K562 (cell line): ENCODE measurements around the gene MRPL40. TPM values are rescaled to one million over a fixed set of nuclear protein-coding genes. Genes with fewer than 3 reads are reported as not detected.

ENCODE experiments used
- CBX5 ChIP-seq: IDR thresholded peaks from 2 replicates; pipeline ENCODE4 v1.6.1; 2014; ENCODE audit warnings: low read depth, borderline replicate concordance
- LCOR ChIP-seq: sonication (generic); formaldehyde crosslinking; IDR thresholded peaks from 2 replicates; pipeline ENCODE4 v1.8.0; 2022; ENCODE audit warnings: mild to moderate bottlenecking, missing genetic modification reagents
- MED1 ChIP-seq: sonication (generic); formaldehyde crosslinking; IDR thresholded peaks from 2 replicates; pipeline ENCODE4 v1.8.1; 2023; ENCODE audit warnings: missing genetic modification reagents, borderline replicate concordance
- RBM22 ChIP-seq: fragments of 200-400 bp; formaldehyde crosslinking; IDR thresholded peaks from 2 replicates; pipeline ENCODE4 v1.6.1; 2018; ENCODE audit warnings: low read length, low read depth; ENCODE audit not compliant: poor library complexity, severe bottlenecking
- ZFPM2 ChIP-seq: fragments of 250-450 bp; sonication (Bioruptor Pico); IDR thresholded peaks from 2 replicates; pipeline ENCODE4 v1.5.1; 2022; ENCODE audit warnings: mild to moderate bottlenecking
- ZNF143 ChIP-seq: sonication (generic); formaldehyde crosslinking; IDR thresholded peaks from 2 replicates; pipeline ENCODE4 v1.9.0; 2022; ENCODE audit warnings: mild to moderate bottlenecking, missing genetic modification reagents
- ZNF586 ChIP-seq: fragments of 450-650 bp; formaldehyde crosslinking; conservative IDR thresholded peaks from 2 replicates; pipeline ENCODE4 v1.4.0; 2020; ENCODE audit warnings: mild to moderate bottlenecking, moderate library complexity
- polyA plus RNA-seq, 8 experiments: library from polyadenylated mRNA; depleted of rRNA in 4 of 8; stranded (reverse) in 5 of 8; unstranded in 3 of 8; fragments of >200 nt; fragmentation: Nextera tagmentation in 2 of 8; fragmentation: Illumina TruSeq in 1 of 8; extraction: Ambion mirVana in 2 of 8; extraction: Trizol in 1 of 8; gene quantifications; 2 replicates each; pipeline versions ENCODE4 v1.2.1 to v1.2.3, GENCODE V29; 2011 to 2014; ENCODE audit warnings: inconsistent platforms in 1 of 8, missing spikeins in 1 of 8
- total RNA-seq, 7 experiments: library from RNA; depleted of rRNA in 6 of 7; stranded (reverse); fragments of >200 nt in 6 of 7; fragmentation: Illumina TruSeq in 2 of 7; extraction: Trizol in 2 of 7; gene quantifications; 2 replicates each; pipeline versions ENCODE4 v1.2.1 to v1.2.3, GENCODE V29; 2011 to 2021; ENCODE audit warnings: low replicate concordance in 1 of 7
- TF ChIP-seq, protein P1 (sequence below), 2 experiments: fragments of 450-650 bp; formaldehyde crosslinking in 1 of 2; IDR thresholded peaks; 2 replicates each; pipeline versions ENCODE4 v1.4.0 to v1.6.1; 2014 to 2020; ENCODE audit warnings: mild to moderate bottlenecking in 2 of 2, borderline replicate concordance in 1 of 2, low read depth in 1 of 2
- TF ChIP-seq, protein P2 (sequence below): IDR thresholded peaks from 3 replicates; pipeline ENCODE4 v1.6.1; 2011; ENCODE audit warnings: borderline replicate concordance, mild to moderate bottlenecking, moderate library complexity; ENCODE audit not compliant: insufficient read length; ENCODE audit errors: extremely low read depth

MRPL40 gene
- total and polyA plus RNA-seq, 9 of the 15 experiments (the other 6 are each of a cell fraction or from before 2014, with no cell fraction given) = 132 to 652 (median 208) TPM

DNA sequence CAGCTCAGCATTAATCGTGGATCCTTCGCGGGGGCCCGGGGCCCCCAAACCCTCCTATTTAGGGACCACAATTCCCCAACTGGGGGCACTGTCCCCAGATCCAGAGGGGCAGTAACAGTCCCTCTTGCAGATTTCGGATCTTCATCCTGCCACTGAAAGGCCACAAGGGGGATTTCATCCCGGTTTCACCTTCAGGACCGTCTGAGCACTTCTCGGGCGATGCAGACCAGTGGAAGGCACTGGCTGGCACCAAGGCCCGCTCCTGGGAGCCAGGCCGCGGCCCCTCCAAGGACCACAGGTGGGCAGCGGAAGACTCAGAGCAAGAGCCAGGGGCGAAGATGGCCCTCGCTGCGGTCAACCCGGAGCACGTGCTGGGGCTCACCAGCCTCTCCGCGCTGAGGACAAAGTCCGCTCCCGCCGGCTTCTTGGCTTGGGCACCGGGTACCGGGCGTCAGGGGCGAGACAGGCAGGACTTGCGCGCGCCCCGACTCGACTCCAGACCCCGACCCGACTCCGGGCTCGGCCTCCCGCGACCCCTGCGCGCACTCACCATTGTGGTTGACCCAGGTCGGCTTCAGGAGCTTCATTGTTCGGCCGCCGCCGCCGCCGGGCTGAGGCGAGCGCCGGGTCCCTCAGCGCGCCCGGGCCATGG lies 1.3 kb upstream of the MRPL40 start (continued):
- TF ChIP-seq, protein P1, sequence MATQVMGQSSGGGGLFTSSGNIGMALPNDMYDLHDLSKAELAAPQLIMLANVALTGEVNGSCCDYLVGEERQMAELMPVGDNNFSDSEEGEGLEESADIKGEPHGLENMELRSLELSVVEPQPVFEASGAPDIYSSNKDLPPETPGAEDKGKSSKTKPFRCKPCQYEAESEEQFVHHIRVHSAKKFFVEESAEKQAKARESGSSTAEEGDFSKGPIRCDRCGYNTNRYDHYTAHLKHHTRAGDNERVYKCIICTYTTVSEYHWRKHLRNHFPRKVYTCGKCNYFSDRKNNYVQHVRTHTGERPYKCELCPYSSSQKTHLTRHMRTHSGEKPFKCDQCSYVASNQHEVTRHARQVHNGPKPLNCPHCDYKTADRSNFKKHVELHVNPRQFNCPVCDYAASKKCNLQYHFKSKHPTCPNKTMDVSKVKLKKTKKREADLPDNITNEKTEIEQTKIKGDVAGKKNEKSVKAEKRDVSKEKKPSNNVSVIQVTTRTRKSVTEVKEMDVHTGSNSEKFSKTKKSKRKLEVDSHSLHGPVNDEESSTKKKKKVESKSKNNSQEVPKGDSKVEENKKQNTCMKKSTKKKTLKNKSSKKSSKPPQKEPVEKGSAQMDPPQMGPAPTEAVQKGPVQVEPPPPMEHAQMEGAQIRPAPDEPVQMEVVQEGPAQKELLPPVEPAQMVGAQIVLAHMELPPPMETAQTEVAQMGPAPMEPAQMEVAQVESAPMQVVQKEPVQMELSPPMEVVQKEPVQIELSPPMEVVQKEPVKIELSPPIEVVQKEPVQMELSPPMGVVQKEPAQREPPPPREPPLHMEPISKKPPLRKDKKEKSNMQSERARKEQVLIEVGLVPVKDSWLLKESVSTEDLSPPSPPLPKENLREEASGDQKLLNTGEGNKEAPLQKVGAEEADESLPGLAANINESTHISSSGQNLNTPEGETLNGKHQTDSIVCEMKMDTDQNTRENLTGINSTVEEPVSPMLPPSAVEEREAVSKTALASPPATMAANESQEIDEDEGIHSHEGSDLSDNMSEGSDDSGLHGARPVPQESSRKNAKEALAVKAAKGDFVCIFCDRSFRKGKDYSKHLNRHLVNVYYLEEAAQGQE (IDR thresholded peaks at IDR 0.05; ENCODE audit: borderline replicate concordance) = no peak
- TF ChIP-seq, protein P1 (CRISPR knock-in tag; IDR thresholded peaks at IDR 0.05; ENCODE audit: low read depth) = peak; percentile 86
- TF ChIP-seq ZNF143 (CRISPR knock-in tag) = no peak
- TF ChIP-seq, protein P2, sequence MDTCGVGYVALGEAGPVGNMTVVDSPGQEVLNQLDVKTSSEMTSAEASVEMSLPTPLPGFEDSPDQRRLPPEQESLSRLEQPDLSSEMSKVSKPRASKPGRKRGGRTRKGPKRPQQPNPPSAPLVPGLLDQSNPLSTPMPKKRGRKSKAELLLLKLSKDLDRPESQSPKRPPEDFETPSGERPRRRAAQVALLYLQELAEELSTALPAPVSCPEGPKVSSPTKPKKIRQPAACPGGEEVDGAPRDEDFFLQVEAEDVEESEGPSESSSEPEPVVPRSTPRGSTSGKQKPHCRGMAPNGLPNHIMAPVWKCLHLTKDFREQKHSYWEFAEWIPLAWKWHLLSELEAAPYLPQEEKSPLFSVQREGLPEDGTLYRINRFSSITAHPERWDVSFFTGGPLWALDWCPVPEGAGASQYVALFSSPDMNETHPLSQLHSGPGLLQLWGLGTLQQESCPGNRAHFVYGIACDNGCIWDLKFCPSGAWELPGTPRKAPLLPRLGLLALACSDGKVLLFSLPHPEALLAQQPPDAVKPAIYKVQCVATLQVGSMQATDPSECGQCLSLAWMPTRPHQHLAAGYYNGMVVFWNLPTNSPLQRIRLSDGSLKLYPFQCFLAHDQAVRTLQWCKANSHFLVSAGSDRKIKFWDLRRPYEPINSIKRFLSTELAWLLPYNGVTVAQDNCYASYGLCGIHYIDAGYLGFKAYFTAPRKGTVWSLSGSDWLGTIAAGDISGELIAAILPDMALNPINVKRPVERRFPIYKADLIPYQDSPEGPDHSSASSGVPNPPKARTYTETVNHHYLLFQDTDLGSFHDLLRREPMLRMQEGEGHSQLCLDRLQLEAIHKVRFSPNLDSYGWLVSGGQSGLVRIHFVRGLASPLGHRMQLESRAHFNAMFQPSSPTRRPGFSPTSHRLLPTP = no peak
- TF ChIP-seq ZFPM2 (CRISPR knock-in tag) = peak; percentile 70; the same call in 1 of the 2 replicates
- TF ChIP-seq LCOR (CRISPR knock-in tag) = no peak
- TF ChIP-seq MED1 (CRISPR knock-in tag) = no peak
- peak; percentile 81; the same call in 1 of the 2 replicates for TF ChIP-seq ZNF586 (CRISPR knock-in tag)
- no peak for TF ChIP-seq CBX5
- no peak for TF ChIP-seq RBM22
